Spleen (tissue), 11 donors: ENCODE results near the gene ZNF275. TPM values are rescaled to one million over a fixed set of nuclear protein-coding genes. Genes with fewer than 3 reads are reported as not detected.

Source experiments
- DNase-seq: peaks from one replicate; pipeline ENCODE4 v3.0.0-alpha.2; 2020
- H3K27ac ChIP-seq, 8 donors: fragments of 200-600 bp; sonication (generic) in 7 of 8; 1 replicate in 4 of 8; 2 replicates in 4 of 8; pipeline versions ENCODE4 v1.5.0 to v1.8.0; 2016 to 2021; ENCODE audit warnings: inconsistent platforms in 4 of 8, mild to moderate bottlenecking in 4 of 8, moderate library complexity in 1 of 8
- H3K27me3 ChIP-seq, 7 donors: fragments of 200-600 bp; sonication (generic) in 6 of 7; replicated peaks in 1 of 7; 1 replicate in 4 of 7; 2 replicates in 3 of 7; pipeline versions ENCODE4 v1.5.0 to v1.8.0; 2016 to 2021; ENCODE audit warnings: inconsistent platforms in 3 of 7, mild to moderate bottlenecking in 1 of 7
- H3K36me3 ChIP-seq, 6 donors: fragments of 200-600 bp; sonication (generic) in 5 of 6; 1 replicate in 4 of 6; 2 replicates in 2 of 6; pipeline versions ENCODE4 v1.5.0 to v1.8.0; 2016 to 2021; ENCODE audit warnings: inconsistent platforms in 2 of 6
- H3K4me1 ChIP-seq, 6 donors: fragments of 200-600 bp; sonication (generic) in 5 of 6; 1 replicate in 3 of 6; 2 replicates in 3 of 6; pipeline versions ENCODE4 v1.5.0 to v1.8.0; 2016 to 2021; ENCODE audit warnings: inconsistent platforms in 3 of 6
- H3K4me3 ChIP-seq, 8 donors: fragments of 200-600 bp; sonication (generic) in 7 of 8; 1 replicate in 4 of 8; 2 replicates in 4 of 8; pipeline versions ENCODE4 v1.5.0 to v1.8.0; 2016 to 2021; ENCODE audit warnings: inconsistent platforms in 4 of 8, mild to moderate bottlenecking in 4 of 8, moderate library complexity in 2 of 8
- H3K9me3 ChIP-seq, 8 donors: fragments of 200-600 bp; sonication (generic) in 7 of 8; 1 replicate in 4 of 8; 2 replicates in 4 of 8; pipeline versions ENCODE4 v1.5.0 to v1.8.0; 2016 to 2021; ENCODE audit warnings: inconsistent platforms in 4 of 8
- POLR2A ChIP-seq, 3 donors: fragments of 450-650 bp; IDR thresholded peaks; one replicate each; pipeline ENCODE4 v1.5.1; 2017; ENCODE audit warnings: antibody characterized with exemption in 3 of 3, mild to moderate bottlenecking in 1 of 3
- POLR2AphosphoS5 ChIP-seq, 3 donors: sonication (generic); formaldehyde crosslinking; IDR thresholded peaks; one replicate each; pipeline ENCODE4 v1.5.1; 2017; ENCODE audit warnings: antibody characterized with exemption in 3 of 3
- WGBS, 5 donors: extraction: QIAGEN DNeasy Blood & Tissue Kit in 3 of 5; methylation state at CpG; one replicate each; pipeline versions ENCODE4 v1.1.5 to v1.1.7; 2013 to 2018; 5-methylcytosine and 5-hydroxymethylcytosine counted together
- intact Hi-C: fragments of 100-400 bp; cut with DNase I; formaldehyde crosslinking; loops from one replicate; pipeline ENCODE4 v1.15.0; 2023; ENCODE audit warnings: low total_unique reads
- polyA plus RNA-seq, 3 donors: library from polyadenylated mRNA; stranded (reverse); fragments of 200-250 nt; gene quantifications; one replicate each; pipeline ENCODE4 v1.2.1, GENCODE V29; 2013
- total RNA-seq, 7 donors: library from RNA; depleted of rRNA in 3 of 7; stranded (reverse); fragments of >200 nt in 3 of 7; fragmentation: NEBNext Ultra II Directional in 4 of 7; extraction: Animal tissue kit (Norgen Biotek cat#: 25700) in 4 of 7; gene quantifications; one replicate each; pipeline versions ENCODE4 v1.1.0 to v1.2.1, GENCODE V29; 2016 to 2021
- TF ChIP-seq, protein P1 (sequence below), 11 experiments: fragments of 200-600 bp in 7 of 11; fragments of 450-650 bp in 4 of 11; sonication (generic) in 4 of 11; IDR thresholded peaks in 8 of 11; conservative IDR thresholded peaks in 3 of 11; 1 replicate in 7 of 11; 2 replicates in 4 of 11; pipeline versions ENCODE4 v1.4.0 to v1.8.0; 2016 to 2021; ENCODE audit warnings: antibody characterized with exemption in 11 of 11, inconsistent platforms in 4 of 11, mild to moderate bottlenecking in 1 of 11
- donor health status: healthy with polysubstance abuse.
- donor health status: DM: no; HTN: no; CAD: no; lungs with moderate emphysema.
- donor health status: DM: no; HTN: no; CAD: no.
- donor health status: Bipolar disorder and iron deficiency.
- donor health status: healthy.
- donor health status: DM: no; HTN: no; CAD: no.
- donor health status: DM: yes; HTN: yes; CAD: no.

Gene ZNF275
- total and polyA plus RNA-seq, 10 donors: 2.9 to 33.8 (median 22.8) TPM

- Histone ChIP-seq H3K9me3 (peaks cover 0 to 9% (median 0%) of the 10 kb centered on the region in 8 donors), H3K4me1 (no peaks in the 10 kb centered on the region), H3K4me3 (no peak overlapping the region), H3K36me3 (no peaks in the 10 kb centered on the region), H3K27me3 (peaks cover 0 to 9% (median 0%) of the 10 kb centered on the region in 7 donors), H3K27ac (no peak overlapping the region)
- intact Hi-C loops: no loop called here
- TF ChIP-seq POLR2A (IDR thresholded peaks at IDR 0.05): no peak
- DNase-seq: no peak
Measured at GRCh38 chrX:153372949-153373348, 39.0 kb downstream of the ZNF275 start.

GRCh38 chrX:153374426-153374825, 40.5 kb downstream of the ZNF275 start:
- intact Hi-C loops: no loop called here
- Histone ChIP-seq H3K27ac (no peak overlapping the region), H3K4me3 (no peak overlapping the region), H3K4me1 (no peaks in the 10 kb centered on the region), H3K27me3 (peaks cover 0 to 7% (median 0%) of the 10 kb centered on the region in 7 donors), H3K36me3 (no peaks in the 10 kb centered on the region), H3K9me3 (peaks cover 0 to 9% (median 0%) of the 10 kb centered on the region in 8 donors)
- TF ChIP-seq, protein P1, sequence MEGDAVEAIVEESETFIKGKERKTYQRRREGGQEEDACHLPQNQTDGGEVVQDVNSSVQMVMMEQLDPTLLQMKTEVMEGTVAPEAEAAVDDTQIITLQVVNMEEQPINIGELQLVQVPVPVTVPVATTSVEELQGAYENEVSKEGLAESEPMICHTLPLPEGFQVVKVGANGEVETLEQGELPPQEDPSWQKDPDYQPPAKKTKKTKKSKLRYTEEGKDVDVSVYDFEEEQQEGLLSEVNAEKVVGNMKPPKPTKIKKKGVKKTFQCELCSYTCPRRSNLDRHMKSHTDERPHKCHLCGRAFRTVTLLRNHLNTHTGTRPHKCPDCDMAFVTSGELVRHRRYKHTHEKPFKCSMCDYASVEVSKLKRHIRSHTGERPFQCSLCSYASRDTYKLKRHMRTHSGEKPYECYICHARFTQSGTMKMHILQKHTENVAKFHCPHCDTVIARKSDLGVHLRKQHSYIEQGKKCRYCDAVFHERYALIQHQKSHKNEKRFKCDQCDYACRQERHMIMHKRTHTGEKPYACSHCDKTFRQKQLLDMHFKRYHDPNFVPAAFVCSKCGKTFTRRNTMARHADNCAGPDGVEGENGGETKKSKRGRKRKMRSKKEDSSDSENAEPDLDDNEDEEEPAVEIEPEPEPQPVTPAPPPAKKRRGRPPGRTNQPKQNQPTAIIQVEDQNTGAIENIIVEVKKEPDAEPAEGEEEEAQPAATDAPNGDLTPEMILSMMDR (IDR thresholded peaks at IDR 0.05 in 8 of 11, conservative IDR thresholded peaks at IDR 0.05 in 3 of 11): no peak
- TF ChIP-seq POLR2A (IDR thresholded peaks at IDR 0.05) (no peak), POLR2AphosphoS5 (IDR thresholded peaks at IDR 0.05) (no peak)
- WGBS, 5 donors: 60 to 81% (median 70%) methylated on average over 7 of the region's 7 CpGs
- DNase-seq: no peak

GRCh38 chrX:153375571-153375970, 41.6 kb downstream of the ZNF275 start:
- 79 to 100% (median 84%) methylated on average over 3 to 5 of the region's 5 CpGs for WGBS, 5 donors
- no peak for TF ChIP-seq POLR2AphosphoS5 (IDR thresholded peaks at IDR 0.05)
- TF ChIP-seq, protein P1 (IDR thresholded peaks at IDR 0.05 in 8 of 11, conservative IDR thresholded peaks at IDR 0.05 in 3 of 11): no peak
- no peak for TF ChIP-seq POLR2A (IDR thresholded peaks at IDR 0.05)
- intact Hi-C loops: no loop called here
- Histone ChIP-seq H3K4me3 (no peak overlapping the region), H3K9me3 (peaks cover 0 to 9% (median 0%) of the 10 kb centered on the region in 8 donors), H3K36me3 (no peaks in the 10 kb centered on the region), H3K27ac (no peak overlapping the region), H3K27me3 (peaks cover 0 to 5% (median 0%) of the 10 kb centered on the region in 7 donors), H3K4me1 (no peaks in the 10 kb centered on the region)
- no peak for DNase-seq

GRCh38 chrX:153377727-153378126, 43.8 kb downstream of the ZNF275 start:
- Histone ChIP-seq H3K4me1 (no peaks in the 10 kb centered on the region), H3K4me3 (no peak overlapping the region), H3K9me3 (peaks cover 0 to 9% (median 0%) of the 10 kb centered on the region in 8 donors), H3K27ac (no peak overlapping the region), H3K36me3 (no peaks in the 10 kb centered on the region), H3K27me3 (peaks cover 0 to 4% (median 0%) of the 10 kb centered on the region in 7 donors)
- DNase-seq: no peak
- intact Hi-C loops: no loop called here
- no peak for TF ChIP-seq POLR2A (IDR thresholded peaks at IDR 0.05)
- TF ChIP-seq, protein P1 (IDR thresholded peaks at IDR 0.05 in 8 of 11, conservative IDR thresholded peaks at IDR 0.05 in 3 of 11): no peak
- TF ChIP-seq POLR2AphosphoS5 (IDR thresholded peaks at IDR 0.05): no peak
- 79 to 93% (median 89%) methylated on average over 3 of the region's 3 CpGs for WGBS, 5 donors

DNA sequence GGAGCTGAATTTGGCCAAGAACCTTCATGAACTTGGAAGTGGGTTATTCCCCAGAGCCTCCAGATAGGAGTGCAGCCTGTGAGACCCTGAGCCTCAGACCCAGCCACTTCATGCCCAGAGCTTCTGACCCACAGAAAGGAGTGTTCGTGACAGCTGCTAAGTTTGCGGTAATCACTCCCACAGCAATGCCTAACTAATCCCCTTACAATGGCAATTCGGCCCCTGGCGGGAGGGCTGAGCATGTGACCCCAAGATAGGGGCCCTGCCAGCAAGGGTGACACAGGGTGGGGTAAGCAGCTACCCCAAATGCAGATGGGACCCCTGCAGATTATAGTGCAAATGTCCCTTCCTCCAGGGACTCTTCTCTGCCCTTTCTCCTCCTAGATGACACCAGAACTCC, 44.7 kb downstream of the ZNF275 start:
- Histone ChIP-seq H3K27ac (no peak overlapping the region), H3K9me3 (peaks cover 0 to 9% (median 0%) of the 10 kb centered on the region in 8 donors), H3K4me1 (no peaks in the 10 kb centered on the region), H3K27me3 (peaks cover 0 to 4% (median 0%) of the 10 kb centered on the region in 7 donors), H3K4me3 (no peak overlapping the region), H3K36me3 (no peaks in the 10 kb centered on the region)
- DNase-seq: no peak
- TF ChIP-seq, protein P1 (IDR thresholded peaks at IDR 0.05 in 8 of 11, conservative IDR thresholded peaks at IDR 0.05 in 3 of 11): no peak
- WGBS, 5 donors: 92 to 100% (median 95%) methylated on average over 1 to 4 of the region's 4 CpGs
- intact Hi-C loops: no loop called here
